Activated CD4-positive, CD25-positive, alpha-beta regulatory T cell treated with anti-CD3 and anti-CD28 coated beads, Interleukin-2, amount 50 U/mL, for 24 hours (primary cell): ENCODE measurements around the gene RPA1.
"Not testable (repeated sequence)": the region's sequence is repeated elsewhere in the genome, so short reads cannot be mapped to it uniquely, and the experiment has no call there.

Experiments used
- ATAC-seq, 2 donors: fragments of 150-1000 bp; cut with Tn5 transposase; one replicate each; pipeline ENCODE4 v1.10.0; 2021; ENCODE audit warnings: mild to moderate bottlenecking in 1 of 2, moderate library complexity in 1 of 2

The RPA1 gene

DNA sequence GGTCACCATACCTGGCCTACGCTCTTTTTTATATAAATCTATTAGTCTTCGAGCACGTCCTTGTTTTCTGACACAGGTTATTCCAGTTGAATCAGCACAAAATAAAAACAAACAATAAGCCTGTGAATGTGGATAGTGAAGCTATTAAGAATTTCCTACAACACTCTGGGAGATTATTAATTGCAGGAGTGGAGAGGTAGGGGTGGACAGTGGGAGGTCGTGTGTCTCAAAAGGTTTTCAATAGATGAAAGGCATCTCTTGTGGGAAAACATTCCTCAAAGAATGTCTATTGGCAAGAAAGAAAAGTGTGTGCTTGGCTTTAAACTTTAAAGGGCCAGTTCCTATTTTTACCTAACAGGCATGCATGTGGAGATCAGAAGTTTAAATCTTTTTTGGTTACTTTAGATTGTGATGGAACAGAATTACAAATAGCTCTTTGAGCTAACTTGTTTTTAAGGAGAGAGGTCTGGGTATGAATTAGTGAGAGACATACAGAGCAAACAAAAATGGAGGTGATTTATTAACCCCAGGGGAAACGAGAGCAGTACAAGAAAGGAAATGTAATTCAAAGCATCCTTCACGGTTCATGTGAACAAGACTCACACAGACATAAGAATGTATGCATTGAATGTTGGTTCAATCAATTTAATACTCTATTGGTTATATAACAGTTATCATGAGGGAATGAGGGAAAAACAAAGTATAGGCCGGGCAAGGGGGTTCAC, 9.1 kb upstream of the RPA1 start:
- ATAC-seq = no peak

DNA sequence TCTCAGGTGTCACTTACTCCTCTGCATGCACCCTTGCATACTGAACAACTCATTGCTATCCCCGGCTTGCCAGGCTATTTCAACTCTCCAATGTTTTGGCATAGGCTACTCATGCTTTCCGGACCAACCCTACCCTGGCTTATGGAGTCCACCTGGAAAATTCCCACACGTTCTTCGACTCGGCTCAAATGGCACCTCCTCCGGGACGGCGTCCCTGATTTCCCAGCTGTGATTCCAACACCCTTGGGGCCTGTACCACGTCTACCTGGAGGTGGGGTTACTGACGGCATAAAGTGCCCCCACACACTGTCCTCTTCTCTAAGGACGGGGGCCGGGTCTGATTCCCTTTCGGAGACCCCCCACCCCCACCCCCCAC, 601 bp upstream of the RPA1 start:
- ATAC-seq = no peak

DNA sequence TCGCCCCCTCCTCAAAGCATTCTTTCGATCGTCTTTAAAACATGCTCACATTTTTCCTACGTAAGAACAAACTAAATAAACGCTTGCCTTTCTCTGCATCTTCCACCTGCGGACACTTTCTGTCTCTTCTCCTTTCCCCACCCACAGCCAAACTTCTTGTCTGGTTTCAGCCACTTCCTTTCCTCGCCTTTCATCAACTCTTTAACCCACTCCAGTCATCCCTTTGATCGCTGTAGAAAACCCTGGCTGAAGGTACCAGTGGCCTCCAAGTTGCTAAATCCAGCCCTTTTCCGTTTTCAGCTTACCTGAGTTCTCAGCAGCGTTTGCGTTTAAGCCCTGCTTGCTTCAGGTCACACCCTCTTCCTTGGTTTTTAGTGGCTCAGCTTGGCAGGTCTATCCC, 483 bp downstream of the RPA1 start:
- no peak for ATAC-seq

DNA sequence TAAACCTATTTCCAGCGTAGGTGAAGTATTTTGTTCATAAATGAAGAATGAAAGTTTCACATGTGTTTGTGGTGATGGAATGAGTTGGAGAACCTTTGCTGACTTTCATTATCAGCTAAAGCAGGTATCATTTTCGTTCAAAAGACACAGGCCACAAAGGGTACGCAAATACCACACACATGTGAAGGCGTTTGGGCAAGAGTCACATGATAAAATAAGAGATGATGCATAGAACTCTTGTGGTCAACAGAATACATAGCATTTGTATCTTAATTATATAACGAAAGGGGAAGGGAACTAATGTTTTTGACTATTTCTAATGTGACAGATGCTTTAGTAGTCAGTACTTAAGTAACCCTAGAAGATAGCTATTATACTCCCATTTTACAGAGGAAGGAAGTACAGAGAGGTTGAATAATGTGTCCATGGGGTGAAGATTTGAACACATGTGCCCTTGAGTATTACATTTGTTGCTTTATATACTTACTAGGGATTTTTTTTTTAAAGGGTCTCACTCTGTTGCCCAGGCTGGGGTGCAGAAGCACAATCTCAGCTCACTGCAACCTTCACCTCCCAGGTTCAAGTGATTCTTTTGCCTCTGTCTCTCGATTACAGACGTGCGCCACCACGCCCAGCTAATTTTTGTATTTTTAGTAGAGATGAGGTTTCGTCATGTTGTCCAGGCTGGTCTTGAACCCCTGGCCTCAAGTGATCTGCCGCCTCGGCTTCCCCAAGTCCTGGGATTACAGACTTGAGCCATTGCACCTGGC, 4.8 kb downstream of the RPA1 start:
- peak; percentile 74 to 80 for ATAC-seq

DNA sequence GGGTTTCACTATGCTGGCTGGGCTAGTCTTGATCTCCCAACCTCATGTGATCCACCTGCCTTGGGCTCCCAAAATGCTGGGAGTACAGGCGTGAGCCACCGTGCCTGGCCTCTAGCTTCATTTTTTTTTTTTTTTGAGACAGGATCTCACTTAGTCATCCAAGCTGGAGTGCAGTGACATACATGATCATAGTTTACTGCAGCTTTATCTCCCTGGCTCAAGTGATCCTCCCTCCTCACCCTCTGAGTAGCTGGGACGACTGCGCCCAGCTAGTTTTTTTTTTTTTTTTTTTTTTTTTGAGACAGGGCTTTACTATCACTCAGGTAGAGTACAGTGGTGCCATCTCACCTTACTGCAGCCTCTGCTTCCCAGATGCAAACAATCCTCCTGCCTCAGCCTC, 9.7 kb downstream of the RPA1 start:
- no peak for ATAC-seq

DNA sequence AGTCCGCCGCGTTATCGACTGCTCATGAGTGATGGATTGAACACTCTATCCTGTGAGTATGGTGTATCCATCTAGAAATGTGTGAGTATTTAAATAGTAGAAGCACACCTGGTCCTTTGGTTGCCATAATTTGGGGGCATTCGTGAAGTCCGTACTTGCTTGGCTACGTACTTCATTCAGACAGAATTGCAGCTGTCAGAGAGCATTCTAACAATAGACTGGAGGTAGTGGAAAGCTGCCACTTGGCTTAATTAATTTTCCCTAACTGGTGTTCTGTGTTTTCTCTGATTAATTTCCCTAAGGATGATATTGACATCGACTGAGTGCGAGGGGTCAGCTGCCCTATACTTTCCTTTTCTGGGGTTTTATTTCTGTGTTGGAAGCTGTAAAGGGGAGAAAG, 14.1 kb downstream of the RPA1 start:
- ATAC-seq = no peak

DNA sequence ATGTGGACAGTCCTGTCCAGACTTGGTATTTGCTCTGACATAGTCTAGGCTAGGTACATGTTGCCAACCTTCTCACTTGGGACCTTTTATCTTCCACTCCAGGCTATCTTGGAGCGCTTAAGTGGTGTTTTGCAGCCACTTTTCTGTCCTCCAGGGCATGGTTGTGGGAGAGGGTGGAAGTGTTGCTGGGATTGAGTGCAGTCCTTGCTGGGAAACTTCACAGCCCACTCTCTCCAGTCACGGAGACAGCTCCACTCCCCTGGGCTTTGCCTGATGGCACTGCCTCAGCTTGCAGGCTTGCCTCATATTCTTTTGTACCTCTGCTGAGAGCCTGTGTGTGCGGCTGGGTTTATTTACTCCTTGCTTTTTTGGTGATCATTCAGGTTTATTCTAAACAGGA, 17.4 kb downstream of the RPA1 start:
- no peak for ATAC-seq

DNA sequence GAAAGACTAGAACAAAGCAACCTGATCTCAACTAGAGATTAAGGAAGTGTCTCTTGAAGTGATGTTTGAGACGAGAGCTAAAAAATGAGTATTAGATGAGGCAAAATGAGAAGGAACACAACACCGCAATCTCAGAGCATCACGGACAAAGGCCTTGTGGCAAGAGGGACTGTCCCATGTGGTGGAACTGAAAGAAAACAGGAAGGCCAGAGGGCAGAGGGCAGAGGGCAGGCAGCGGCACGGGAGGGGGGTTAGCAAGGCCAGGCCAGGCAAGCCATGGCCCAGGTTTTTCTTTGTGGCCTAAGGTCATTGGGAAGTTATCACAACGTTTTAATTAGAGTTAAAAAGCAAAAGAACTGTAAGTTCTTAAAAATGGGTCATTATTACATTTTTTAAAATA, 22.5 kb downstream of the RPA1 start:
- peak; percentile 72 to 82 for ATAC-seq

DNA sequence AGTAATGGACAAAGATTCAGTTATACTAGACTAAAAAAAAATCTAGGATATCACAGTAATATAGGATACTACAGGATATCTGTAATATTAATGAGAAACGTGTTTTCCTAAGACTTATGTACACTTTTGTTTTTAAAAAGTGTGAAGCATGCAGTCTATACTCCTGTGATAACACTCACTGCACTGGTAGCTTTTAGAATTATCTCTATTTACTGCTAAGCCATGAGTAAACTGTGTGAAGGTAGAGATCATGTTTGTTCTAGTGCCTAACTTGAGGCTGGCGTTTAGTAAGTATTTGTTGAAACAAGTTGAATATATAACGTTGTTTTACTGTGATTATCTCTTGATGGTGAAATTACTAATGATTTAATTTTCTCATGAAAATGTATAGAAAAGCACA, 23.9 kb downstream of the RPA1 start:
- no peak for ATAC-seq

DNA sequence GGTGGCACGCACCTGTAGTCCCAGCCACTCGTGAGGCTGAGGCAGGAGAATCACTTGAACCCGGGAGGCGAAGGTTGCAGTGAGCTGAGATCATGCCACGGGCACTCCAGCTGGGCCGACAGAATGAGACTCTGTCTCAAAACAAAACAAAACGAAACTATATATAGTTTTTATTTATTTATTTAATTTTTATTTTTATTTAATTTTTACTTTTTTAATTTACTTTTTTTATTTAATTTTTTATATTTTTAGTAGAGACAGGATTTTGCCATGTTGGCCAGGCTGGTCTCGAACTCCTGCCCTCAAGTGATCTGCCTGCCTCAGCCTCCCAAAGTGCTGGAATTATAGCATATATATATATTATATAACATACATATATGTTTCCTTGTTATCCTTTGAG, 26.7 kb downstream of the RPA1 start:
- ATAC-seq = not testable (repeated sequence)

DNA sequence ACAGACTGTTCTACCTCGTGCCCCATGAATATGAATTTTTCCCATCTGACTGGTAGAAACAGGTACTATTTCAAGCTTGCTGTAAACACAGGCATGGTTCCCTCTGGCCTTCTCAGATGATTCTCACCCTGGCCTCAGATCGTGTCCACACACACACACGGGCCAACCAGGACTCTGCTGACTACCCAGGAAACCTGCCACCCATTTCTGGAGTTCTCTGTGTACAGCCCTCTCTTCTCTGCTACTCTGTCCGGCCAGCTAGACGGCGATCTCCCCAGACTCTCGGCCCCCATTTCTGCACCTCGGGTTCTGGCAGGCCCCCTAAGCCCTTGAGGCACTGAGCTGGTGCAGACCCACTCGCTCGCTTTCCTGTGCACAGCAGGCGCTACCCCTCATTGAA, 31.2 kb downstream of the RPA1 start:
- ATAC-seq = no peak

DNA sequence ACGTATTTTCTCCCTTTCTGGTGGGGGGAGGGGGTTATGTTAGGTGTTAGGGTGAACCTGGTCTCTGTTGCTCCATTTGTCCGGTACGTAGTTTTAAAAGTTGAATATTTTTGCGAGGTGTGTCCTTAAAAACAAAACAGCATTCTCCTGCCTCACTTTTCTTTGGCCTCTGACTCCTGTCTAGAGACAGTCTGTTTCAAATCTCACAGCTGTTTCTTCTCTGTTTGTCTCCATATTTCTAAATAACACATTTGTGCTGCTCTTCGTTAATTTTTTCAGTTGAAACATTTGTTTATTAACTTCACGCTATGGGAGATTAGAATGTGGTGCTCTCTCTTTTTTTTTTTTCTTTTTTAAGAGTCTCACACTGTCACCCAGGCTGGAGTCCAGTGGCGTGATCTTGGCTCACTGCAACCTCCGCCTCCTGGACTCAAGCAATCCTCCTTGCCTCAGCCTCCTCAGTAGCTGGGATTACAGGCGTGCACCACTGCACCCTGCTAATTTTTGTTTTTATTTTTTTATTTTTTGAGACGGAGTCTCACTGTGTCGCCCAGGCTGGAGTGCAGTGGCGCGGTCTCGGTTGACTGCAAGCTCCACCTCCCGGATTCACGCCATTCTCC, 31.7 kb downstream of the RPA1 start:
- ATAC-seq = no peak

DNA sequence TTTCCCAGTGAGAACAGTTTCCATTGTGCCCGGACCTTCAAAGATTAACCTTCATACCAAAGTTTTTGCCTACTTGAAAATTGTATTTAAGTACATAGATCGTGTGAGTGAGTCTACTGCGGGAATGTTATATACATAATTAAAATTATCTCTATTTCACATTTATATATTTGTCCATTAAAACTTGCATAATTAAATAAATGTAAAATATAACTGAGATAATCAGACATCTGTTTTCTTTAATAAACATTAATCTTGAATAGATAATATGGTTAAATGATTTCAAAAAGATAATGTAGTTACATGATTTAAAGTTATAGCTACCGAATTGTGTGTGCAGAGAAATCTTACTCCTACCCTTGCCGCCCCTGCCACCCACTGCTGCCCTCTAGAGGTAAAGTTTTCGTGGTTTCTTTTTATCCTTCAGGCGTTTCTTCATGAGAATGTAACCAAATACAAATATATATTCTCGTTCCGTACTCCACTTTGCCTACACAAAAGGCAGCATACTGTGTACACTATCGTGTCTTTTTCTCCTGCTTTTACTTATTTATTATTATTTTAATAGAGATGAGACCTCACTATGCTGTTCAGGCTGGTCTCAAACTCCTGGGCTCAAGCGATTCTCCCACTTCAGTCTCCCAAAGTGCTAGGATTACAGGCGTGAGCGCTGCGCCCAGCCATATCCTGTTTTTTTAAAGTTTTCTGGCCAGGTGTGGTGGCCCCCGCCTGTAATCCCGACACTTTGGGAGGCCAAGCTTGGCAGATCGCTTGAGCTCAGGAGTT, 35.6 kb downstream of the RPA1 start:
- peak; percentile 49 to 55 for ATAC-seq

DNA sequence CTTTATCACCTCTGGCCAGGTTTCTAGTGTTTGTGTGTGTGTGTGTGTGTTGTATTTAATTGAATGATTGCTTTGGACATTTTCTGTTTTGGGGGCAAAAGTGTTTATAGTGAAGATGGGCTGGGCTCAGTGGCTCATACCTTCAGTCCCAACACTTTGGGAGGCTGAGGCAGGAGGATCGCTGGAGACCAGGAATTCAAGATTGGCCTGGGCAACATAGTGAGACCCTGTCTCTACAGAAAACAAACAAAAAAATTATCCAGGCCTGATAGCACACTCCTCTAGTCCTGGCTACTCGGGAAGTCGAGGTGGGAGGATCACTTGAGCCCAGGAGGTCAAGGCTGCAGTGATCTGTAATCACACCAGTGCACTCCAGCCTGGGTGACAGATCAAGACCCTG, 37.5 kb downstream of the RPA1 start:
- ATAC-seq = no peak

DNA sequence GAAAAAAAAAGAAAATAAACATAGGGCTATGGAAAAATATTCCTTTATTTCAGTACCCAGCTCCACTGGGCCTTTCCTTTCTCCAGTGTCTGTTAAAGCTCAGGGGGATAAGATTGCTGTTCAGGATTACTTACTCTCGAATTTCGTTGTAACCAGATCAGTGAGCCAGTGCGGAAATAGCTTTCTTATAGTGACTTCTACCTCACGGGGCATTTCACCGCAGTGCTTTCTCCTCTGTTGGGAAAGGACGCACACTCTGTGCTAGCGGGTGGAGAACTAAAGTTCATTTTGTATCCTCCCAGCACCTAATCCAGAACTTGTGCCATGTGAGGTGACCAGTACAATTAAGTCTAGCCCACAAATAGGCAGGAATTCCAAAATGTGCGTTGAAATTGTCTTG, 38.3 kb downstream of the RPA1 start:
- no peak for ATAC-seq

DNA sequence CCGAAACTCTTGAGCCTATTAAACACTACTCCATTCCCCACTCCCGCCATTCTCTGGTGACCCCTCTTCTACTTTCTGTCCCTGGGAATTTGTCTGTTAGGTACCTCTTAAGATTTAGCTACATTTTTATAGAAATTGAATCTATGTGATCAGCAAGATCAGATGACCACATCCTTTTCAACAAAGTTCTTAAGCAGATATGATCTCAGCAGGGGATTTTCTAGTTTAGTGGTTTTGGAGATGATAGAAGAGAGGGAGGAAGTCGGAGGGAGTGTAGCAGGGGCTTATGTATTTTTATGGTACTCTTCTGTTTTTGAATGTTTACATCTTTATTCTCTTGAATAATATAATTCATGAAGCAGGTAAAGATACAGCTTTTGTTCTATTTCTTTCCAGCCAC, 40.8 kb downstream of the RPA1 start:
- ATAC-seq = peak; percentile 58 to 63

DNA sequence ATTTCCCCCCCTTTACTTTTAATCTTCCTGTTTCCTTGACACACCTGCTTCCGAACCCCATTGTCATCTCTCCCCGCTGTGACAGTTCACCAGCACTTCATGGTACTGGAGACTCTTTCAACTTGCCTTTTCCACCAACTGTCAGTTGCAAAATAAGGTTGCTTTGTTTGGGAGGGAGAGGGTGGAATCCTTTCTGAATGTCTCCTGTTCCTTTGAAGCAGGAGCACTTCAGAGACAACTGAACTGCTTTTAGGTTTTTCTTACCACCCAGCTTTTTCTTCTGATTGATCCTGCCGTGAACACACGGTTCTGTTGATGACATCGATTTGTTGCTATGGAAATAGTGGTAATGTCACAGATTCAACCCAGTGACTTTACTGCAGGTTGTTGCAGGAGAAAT, 42.0 kb downstream of the RPA1 start:
- peak in 1 of 2 donors; percentile 7 for ATAC-seq

DNA sequence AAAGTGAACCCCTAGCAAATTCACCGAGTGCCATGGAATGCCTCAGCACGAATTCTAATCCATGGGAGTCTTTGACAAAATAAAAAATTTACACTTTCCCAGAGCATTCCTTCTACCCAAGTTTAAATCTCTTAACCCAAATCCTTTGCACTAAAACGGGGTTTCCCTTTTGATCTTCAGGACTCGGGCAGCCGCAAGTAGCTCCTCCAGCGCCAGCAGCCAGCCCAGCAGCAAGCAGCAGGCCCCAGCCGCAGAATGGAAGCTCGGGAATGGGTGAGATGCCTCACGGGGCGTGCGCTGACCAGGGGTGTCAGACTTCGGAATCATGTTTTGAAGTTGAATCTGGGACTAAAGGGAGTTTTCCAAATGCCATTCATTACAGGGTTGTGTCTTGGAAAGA, 42.4 kb downstream of the RPA1 start:
- ATAC-seq = no peak

DNA sequence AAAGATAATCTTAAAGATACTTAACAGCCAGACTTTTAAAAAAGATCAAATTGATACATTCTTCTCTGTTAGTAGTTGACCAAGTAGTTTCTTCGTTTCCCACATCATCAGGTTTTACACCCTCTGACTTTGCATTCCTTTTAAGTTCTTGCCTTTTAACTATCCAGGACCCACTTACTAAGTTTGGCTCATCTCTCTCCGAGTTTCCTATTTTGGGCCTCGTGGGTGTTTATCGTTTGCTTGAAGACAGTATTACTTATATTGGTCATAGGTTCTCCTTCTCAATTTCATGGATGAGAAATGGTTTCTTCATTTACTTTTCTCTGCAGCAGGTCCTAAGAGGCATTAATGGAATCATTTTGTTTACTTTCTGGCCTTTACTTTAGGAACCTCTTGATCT, 43.2 kb downstream of the RPA1 start:
- ATAC-seq = peak; percentile 52 to 63

DNA sequence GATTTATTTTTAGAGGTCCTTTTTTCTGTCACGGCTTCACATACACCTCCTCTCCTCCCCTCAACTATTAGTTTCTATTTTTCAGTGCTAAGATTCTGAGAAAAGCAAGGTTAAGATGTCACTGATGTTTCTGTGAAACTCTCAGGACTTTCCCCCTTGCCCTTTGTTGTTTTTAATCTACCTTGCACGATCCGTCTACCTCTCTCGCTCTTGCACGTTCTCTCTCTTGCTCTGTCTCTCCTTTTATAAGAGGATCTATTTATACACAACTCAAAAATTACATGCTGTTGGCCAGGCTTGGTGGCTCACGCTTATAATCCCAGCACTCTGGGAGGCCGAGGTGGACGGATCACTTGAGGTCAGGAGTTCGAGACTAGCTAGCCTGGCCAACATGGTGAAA, 43.6 kb downstream of the RPA1 start:
- peak; percentile 78 to 86 for ATAC-seq

DNA sequence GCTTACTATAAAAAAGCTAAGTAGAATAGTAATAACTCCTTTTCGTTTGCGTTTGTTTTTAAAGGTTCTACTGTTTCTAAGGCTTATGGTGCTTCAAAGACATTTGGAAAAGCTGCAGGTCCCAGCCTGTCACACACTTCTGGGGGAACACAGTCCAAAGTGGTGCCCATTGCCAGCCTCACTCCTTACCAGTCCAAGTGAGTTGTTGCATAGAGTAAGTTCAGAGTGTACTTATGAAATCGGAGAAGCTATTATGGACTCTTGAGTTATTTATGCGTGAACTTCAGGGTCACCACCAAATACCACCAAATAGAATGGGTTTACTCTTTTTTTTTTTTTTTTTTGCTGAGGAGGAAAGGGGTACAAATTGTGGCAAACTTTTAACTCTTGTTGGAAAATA, 45.8 kb downstream of the RPA1 start:
- no peak for ATAC-seq

DNA sequence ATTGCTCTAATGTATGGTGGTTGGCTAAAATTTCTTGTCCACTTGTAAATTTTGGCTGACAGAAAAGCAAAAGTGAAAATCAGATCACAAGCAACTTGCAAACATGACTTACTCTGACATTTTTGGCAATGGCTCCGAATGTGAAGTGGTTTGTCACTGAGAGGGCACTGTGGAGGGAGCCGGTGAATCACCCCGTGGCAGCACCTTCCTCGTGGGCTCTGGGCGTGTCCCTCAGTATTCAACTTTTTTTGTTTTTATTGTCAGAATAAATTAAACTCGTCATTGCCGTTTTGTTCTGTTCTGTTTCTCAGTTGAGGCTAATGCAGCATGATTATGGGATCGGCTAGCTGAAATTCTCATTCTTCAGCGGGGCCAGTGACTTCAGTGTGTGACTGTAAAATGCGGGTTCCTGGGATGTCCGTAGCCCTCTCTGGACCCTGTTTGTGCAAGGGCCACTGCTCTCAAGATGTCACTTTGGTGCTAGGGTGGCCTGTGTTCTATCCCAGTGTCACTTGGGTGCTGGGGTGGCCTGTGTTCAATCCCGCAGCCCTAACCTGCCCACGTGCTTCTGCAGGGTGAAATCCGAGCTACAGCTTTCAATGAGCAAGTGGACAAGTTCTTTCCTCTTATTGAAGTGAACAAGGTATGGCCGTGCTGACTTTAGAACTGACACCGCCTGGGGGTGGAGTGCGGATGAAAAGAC, 48.8 kb downstream of the RPA1 start:
- ATAC-seq = peak in 1 of 2 donors; percentile 70
